Neuron (in vitro differentiated cells): Measurements from ENCODE around the gene SLC12A2.

Experiments
- H2AFZ ChIP-seq: one replicate; pipeline ENCODE4 v1.6.1; 2013; ENCODE audit warnings: low read depth, mild to moderate bottlenecking, inconsistent platforms, low read length, moderate library complexity
- H3K27me3 ChIP-seq: one replicate; pipeline ENCODE4 v1.6.1; 2013; ENCODE audit warnings: low read length; ENCODE audit not compliant: insufficient read depth
- H3K36me3 ChIP-seq: one replicate; pipeline ENCODE4 v1.6.1; 2013; ENCODE audit warnings: low read length; ENCODE audit not compliant: insufficient read depth
- H3K4me1 ChIP-seq: one replicate; pipeline ENCODE4 v1.6.1; 2013; ENCODE audit warnings: low read length; ENCODE audit not compliant: insufficient read depth
- H3K4me3 ChIP-seq: 2 replicates; pipeline ENCODE4 v1.5.1; 2013; ENCODE audit warnings: mild to moderate bottlenecking, low read length, moderate library complexity
- H3K9me3 ChIP-seq: one replicate; pipeline ENCODE4 v1.6.1; 2013; ENCODE audit warnings: low read length

The SLC12A2 gene

DNA sequence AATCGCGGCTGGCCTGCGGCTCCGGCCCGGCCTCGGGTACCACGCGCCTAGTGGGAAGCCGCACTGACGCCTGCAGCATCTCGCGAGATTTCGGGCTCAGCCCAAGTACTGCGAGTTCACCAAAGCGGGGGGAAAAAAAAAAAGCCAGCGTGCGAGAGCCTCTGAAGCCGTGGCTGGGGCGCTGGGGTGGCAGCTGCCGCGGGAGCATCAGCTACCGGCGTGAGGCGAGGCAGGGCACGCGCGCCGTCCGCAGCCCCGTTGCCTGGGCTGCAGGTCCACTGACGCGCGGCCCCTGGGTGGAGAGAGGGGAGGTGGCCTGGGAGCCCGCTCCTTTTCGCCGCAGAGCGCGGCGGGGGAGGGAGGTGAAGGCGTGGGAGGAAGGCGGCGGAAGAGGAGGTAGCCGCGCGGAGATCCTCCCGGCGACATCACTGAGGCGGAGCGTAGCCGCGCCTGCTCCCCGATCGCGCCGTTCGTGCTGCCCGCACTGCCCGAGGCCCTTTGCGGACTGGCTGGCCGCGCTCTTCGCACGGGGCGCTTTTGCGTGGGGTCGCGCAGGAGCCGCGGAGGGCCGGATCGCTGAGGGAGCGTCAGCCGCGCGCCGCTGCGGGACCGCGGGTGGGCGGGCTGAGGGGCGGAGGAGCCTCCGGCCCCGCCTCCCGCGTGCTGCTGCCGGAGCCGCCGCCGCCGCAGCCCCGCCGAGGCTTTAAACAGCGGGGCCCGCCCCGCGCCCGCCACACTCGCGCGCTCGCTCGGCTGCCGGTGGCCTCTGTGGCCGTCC lies at the start of gene SLC12A2:
SLC12A2 (plus strand) TSS at position 734 of the 778 bp plus-strand sequence. CDS start 189 bp downstream, outside the sequence.
- Histone ChIP-seq H3K36me3 (no peaks in the 10 kb centered on the region), H3K4me3 (peak within 1 kb of the TSS; percentile 88), H3K4me1 (peaks cover 23% of the 10 kb centered on the region), H3K27me3 (no peaks in the 10 kb centered on the region), H2AFZ (peak within 1 kb of the TSS; percentile 86), H3K9me3 (no peaks in the 10 kb centered on the region)

GRCh38 chr5:128035689-128036088 lies 47.9 kb upstream of the SLC12A2 start:
- Histone ChIP-seq H3K4me3 (no peak overlapping the region), H3K27me3 (no peaks in the 10 kb centered on the region), H3K4me1 (peaks cover 30% of the 10 kb centered on the region), H2AFZ (no peak overlapping the region), H3K9me3 (no peaks in the 10 kb centered on the region), H3K36me3 (no peaks in the 10 kb centered on the region)

DNA sequence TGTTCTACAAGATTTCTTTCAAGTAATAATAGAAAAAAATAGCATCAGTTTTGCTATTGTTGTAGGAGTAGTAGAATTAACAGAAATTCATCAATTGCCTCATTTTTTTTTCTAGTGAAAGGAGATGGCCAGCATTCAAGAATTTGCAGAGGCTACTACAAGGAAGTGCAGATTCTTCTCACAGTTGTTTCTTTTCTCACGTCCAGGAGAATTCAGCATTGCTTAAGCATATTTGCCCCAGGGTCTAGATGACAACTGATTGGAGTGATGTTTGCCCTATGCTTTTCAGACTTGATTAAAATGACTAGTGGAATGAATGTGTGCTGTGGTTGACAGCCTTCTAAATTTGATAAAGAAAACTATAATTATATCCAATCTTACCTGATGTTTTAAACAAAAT lies 46.6 kb upstream of the SLC12A2 start:
- Histone ChIP-seq H3K27me3 (no peaks in the 10 kb centered on the region), H3K4me1 (peaks cover 30% of the 10 kb centered on the region), H3K9me3 (no peaks in the 10 kb centered on the region), H2AFZ (no peak overlapping the region), H3K36me3 (no peaks in the 10 kb centered on the region), H3K4me3 (no peak overlapping the region)

DNA sequence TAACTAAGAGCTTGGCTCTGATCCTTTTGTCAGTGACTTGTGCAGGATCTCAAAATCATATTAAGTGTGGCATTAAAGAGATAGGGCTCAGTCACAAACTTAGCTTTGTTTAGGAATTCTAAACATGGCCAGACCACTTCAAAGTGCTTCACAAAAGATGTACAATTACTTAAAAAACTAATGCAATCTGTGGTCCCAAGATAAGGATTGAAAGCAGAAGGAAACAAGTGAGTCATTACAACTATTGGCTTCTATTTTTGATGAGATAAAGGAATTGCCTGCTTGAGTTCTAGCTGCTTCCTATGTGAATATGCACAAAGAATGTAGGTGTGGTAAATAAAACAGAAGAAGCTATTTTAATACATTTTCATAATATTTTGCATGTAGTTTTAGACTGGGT lies 44.9 kb upstream of the SLC12A2 start:
- Histone ChIP-seq H3K27me3 (no peaks in the 10 kb centered on the region), H3K9me3 (no peaks in the 10 kb centered on the region), H3K4me1 (peaks cover 30% of the 10 kb centered on the region), H3K4me3 (no peak overlapping the region), H2AFZ (no peak overlapping the region), H3K36me3 (no peaks in the 10 kb centered on the region)

DNA sequence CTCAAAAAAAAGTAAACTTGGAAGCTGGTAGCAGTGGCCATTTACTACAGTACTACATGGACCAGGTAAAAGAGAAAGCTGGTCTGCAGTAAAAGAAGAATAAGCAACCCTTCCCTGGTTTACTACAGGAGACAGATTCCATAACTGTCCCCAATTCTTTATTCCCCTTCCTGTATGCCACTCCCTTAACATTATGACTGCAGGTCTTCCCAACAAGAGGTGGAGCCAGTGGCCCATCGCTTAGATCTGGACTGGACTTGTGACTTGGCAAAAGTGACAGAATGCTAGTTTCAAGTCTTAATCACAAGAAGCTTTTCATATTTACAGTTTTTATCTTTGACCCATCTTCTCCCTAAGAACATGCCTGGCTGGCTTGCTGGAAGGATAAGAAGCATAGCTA lies 42.6 kb upstream of the SLC12A2 start:
- H3K36me3 ChIP-seq = no peaks in the 10 kb centered on the region
- H3K27me3 ChIP-seq = no peaks in the 10 kb centered on the region
- H2AFZ ChIP-seq = no peak overlapping the region
- H3K9me3 ChIP-seq = peaks cover 2% of the 10 kb centered on the region
- peaks cover 17% of the 10 kb centered on the region for H3K4me1 ChIP-seq
- no peak overlapping the region for H3K4me3 ChIP-seq

DNA sequence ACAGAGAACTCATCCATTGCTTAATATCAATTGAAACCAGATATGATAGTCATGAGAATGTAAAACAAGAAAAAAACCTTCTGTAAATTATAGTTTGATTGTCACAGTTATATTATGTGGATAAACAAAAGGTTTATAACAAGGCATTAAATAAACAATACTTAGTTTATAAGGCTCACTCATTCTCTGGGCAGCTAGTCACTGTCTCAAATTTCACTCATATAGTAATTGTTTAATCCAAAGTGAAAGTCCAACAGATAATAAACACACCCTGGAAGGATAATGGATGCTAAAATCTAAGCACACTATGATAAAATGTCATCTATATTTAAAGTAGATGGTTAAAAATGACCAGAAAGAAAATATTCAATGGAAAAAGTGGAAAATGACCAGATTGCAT lies 30.8 kb upstream of the SLC12A2 start:
- Histone ChIP-seq H3K4me1 (no peaks in the 10 kb centered on the region), H3K36me3 (no peaks in the 10 kb centered on the region), H2AFZ (no peak overlapping the region)

DNA sequence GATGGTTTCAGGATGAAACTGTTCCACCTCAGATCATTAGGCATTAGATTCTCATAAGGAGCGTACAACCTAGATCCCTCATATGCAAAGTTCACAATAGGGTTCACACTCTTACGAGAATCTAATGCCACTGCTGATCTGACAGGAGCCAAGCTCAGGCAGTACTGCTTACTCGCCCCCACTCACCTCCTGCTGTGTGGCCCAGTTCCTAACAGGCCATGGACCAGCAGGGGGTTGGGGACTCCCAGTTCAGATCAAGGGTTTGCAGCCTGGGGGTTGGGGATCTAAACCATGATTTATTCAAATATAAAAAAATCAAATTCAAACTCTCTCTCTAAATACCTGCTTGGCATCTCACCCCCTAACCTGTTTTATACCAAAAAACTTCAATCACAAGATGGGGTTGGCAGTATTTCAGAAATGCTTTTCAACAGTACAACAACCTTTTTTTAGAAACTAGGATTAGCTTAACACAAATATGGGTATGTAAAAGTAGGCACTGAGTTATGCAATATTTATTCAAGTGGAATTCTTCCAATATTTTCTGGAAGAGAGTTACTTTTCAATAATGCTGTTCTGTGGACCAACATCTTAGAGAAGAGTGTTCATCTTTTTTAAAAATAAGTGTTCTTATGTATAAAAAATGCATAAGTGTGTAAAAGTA lies 30.1 kb upstream of the SLC12A2 start:
- no peak overlapping the region for H2AFZ ChIP-seq
- peaks cover 5% of the 10 kb centered on the region for H3K9me3 ChIP-seq
- H3K4me3 ChIP-seq = no peak overlapping the region
- no peaks in the 10 kb centered on the region for H3K4me1 ChIP-seq
- no peaks in the 10 kb centered on the region for H3K36me3 ChIP-seq
- H3K27me3 ChIP-seq = no peaks in the 10 kb centered on the region

More for the DNA sequence above, 30.8 kb upstream of the SLC12A2 start:
- peaks cover 5% of the 10 kb centered on the region for H3K9me3 ChIP-seq
- H3K27me3 ChIP-seq = no peaks in the 10 kb centered on the region
- H3K4me3 ChIP-seq = no peak overlapping the region

GRCh38 chr5:128060644-128061385 lies 22.8 kb upstream of the SLC12A2 start:
- no peaks in the 10 kb centered on the region for H3K27me3 ChIP-seq
- no peaks in the 10 kb centered on the region for H3K36me3 ChIP-seq
- no peaks in the 10 kb centered on the region for H3K4me1 ChIP-seq
- no peak overlapping the region for H2AFZ ChIP-seq
- H3K9me3 ChIP-seq = no peaks in the 10 kb centered on the region
- no peak overlapping the region for H3K4me3 ChIP-seq

GRCh38 chr5:128062172-128062746 lies 21.3 kb upstream of the SLC12A2 start:
- Histone ChIP-seq H3K4me1 (no peaks in the 10 kb centered on the region), H3K36me3 (no peaks in the 10 kb centered on the region), H3K27me3 (no peaks in the 10 kb centered on the region), H3K9me3 (no peaks in the 10 kb centered on the region), H2AFZ (no peak overlapping the region), H3K4me3 (no peak overlapping the region)

GRCh38 chr5:128074171-128074570 lies 9.4 kb upstream of the SLC12A2 start:
- Histone ChIP-seq H3K9me3 (no peaks in the 10 kb centered on the region), H3K36me3 (no peaks in the 10 kb centered on the region), H3K4me1 (peaks cover 3% of the 10 kb centered on the region), H3K4me3 (no peak overlapping the region), H2AFZ (no peak overlapping the region), H3K27me3 (no peaks in the 10 kb centered on the region)

- Histone ChIP-seq H3K9me3 (no peaks in the 10 kb centered on the region), H2AFZ (no peak overlapping the region), H3K4me1 (peaks cover 3% of the 10 kb centered on the region), H3K4me3 (no peak overlapping the region), H3K27me3 (no peaks in the 10 kb centered on the region), H3K36me3 (no peaks in the 10 kb centered on the region)
Measured at GRCh38 chr5:128074953-128075352, 8.6 kb upstream of the SLC12A2 start.

DNA sequence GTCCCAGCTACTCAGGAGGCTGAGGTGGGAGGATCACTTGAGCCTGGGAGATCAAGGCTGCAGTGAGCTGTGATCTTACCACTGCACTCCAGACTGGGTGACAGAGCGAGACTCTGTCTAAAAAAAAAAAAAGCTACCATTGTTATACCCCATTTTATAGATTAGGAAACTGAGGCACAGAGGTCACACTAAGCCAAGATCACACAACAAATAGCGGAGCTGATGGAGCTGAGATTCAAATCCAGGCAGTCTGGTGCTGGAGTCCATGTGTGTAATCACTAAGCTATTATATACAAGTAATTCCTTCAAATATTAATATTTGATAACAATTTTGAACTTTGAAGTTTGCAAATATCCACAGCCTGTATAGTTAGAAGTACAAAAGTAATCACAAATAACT lies 6.0 kb upstream of the SLC12A2 start:
- H3K36me3 ChIP-seq = no peaks in the 10 kb centered on the region
- peaks cover 3% of the 10 kb centered on the region for H3K4me1 ChIP-seq
- no peaks in the 10 kb centered on the region for H3K9me3 ChIP-seq
- H3K4me3 ChIP-seq = no peak overlapping the region
- H3K27me3 ChIP-seq = no peaks in the 10 kb centered on the region
- no peak overlapping the region for H2AFZ ChIP-seq
